ENCODE data around the gene EPHA6.

EPHA6 gene

GRCh38 chr3:97656638-97657037, 842.2 kb downstream of the EPHA6 start:
- DNase-seq: peak; percentile 75

DNA sequence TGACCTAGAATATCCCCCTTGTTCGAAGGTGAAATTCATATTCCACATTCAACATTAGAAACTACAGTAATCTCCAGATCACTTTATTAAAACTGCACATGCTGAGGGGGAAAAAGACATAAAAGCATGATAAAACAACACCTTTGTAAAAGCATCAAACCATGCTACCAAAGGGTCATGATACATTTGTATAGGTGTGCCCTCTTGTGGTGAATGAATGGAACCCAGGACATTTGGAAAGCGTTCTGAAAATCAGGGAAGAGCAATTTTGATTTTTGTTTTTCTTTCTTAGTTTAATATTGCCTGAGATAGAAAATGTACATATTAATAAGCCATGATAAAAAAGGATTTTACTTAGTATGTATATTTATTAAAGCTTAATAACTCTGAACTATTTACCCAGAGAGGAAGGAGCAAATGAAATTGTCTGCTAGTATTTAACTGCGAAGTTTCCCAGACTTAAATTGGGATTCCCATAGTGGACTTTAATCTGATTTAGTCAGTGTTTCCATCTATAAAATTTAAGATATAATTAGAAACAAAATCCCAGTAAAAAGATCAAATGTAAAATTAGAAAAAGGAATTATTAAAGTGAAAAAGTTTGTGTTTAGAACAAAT, 844.4 kb downstream of the EPHA6 start:
- peak; percentile 65 for DNase-seq

GRCh38 chr3:97662264-97662663, 847.9 kb downstream of the EPHA6 start:
- no peak for DNase-seq

GRCh38 chr3:97662762-97663161, 848.4 kb downstream of the EPHA6 start:
- DNase-seq: no peak

DNA sequence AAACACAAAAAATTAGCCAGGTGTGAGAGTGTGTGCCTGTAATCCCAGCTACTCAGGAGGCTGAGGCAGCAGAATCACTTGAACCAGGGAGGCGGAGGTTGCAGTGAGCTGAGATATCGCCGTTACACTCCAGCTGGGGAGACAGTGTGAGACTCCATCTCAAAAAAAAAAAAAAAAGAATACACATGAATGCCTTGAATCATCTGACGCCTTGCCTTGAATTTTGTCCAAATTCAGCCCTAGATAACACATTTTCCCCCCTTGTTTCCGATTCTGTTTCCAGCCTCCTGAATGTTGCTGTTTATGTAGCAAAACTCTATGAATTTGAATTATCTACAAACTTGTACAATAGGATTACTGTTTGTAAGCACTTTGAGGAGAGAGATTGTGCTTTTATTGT, 851.5 kb downstream of the EPHA6 start:
- DNase-seq: no peak

DNA sequence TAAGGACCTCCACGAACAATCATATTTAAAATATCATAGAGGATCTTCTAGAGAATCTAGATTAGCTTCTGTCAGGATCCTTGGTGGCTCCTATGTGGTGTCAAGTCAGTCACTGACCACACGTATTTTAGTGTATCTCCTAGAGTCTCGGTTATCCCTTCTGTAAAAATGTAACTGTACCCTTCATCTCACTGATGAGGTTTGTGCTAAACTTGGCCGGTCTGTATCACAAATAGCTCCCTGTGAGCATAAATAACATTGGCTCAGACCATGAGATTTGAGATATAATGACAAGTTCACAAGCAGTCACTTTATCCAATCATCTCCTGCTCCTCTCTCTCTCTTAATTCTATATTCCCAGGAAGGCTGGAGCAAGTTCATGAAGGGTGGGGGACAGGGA, 856.6 kb downstream of the EPHA6 start:
- DNase-seq: no peak

DNA sequence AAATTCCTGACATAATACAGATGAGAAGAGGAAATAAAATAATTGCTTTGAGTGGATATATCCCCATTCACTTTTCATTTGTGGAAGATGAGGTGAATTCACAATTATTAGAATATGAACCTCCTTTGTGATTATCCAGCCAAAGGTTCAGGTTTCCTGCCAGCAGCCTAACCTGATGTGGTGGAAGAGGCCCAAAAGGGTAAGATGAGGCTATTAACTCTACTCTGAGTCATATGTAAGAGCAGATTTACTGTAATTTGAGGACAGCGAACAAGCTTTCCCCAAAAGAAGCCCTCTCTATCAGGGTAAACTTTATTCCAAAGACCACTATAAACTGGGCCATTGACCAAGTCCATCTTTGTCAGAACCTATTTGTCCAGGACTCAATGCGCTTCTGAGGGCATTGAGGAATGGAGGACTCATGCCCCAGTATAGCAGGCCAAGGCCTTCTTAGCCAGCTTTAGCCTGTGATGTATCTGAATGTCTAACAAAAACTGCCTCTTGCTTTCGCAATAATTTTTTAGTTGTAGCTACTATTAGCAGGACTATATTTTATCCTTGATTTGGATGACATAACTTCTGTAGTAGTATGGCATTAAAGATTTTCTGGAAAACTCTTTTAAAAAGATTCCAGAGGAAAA, 859.1 kb downstream of the EPHA6 start:
- DNase-seq: no peak

DNA sequence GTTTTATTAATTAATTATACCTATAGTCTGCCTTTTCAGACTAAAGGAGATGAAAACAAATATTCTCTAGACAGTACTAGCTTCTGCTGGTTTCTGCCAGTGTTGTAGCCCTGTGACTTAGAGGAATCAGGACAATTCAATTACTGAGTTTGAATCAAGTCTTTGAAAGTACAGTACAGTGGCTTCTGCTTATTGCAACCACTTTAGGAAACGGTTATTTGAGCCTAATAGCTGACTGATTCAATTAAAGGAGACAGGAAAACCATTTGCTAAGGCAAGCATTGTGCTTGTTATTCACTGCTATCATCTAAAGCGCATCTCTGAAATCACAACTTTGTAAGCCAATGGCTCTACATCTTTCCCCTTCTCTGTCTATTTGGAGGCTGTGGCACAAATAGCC, 860.1 kb downstream of the EPHA6 start:
- DNase-seq: no peak

GRCh38 chr3:97680210-97680609, 865.8 kb downstream of the EPHA6 start:
- no peak for DNase-seq

DNA sequence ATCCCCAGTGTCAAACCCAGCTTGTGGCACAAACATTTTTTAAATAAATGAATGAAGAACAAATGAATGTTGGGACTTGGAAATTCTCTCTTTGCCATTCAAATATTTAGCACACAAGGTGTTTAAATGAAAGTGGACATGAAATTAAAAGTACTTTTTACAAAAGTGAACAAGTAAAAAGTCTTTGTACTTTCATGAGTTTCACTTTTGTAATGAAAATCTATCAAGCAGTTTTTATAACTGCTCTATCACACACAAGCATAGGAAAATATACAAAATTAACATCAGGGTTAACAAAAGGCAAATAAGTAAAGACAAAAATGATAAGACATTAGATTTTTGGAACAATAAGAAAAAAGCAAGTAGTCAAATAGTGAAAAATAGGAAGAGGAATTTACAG, 866.3 kb downstream of the EPHA6 start:
- no peak for DNase-seq

- DNase-seq: no peak
These were observed 870.1 kb downstream of the EPHA6 start for GRCh38 chr3:97684490-97684889.

- DNase-seq: no peak
These were observed 871.9 kb downstream of the EPHA6 start for GRCh38 chr3:97686258-97686657.

GRCh38 chr3:97687734-97688133, 873.3 kb downstream of the EPHA6 start:
- DNase-seq: no peak

DNA sequence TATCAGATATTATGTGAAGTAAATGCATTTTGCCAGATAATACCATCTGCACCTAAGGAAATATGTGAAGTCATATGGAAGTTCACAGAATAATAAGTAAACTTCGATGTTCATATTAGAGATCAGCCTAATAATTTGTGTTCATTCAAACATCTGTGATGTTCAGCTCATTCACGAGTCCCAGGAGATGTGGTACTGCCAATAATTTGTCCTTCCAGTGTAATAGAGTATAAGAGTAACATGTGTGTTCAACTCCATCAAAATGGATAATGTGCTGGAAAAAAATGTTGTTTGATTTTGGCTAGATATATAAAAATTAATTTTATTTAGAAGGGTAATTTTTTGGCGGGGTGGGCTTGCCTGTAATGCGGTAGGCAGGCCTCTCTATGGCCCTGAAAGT, 874.7 kb downstream of the EPHA6 start:
- no peak for DNase-seq

GRCh38 chr3:97689962-97690361, 875.6 kb downstream of the EPHA6 start:
- DNase-seq: no peak

GRCh38 chr3:97691354-97691753, 877.0 kb downstream of the EPHA6 start:
- no peak for DNase-seq

DNA sequence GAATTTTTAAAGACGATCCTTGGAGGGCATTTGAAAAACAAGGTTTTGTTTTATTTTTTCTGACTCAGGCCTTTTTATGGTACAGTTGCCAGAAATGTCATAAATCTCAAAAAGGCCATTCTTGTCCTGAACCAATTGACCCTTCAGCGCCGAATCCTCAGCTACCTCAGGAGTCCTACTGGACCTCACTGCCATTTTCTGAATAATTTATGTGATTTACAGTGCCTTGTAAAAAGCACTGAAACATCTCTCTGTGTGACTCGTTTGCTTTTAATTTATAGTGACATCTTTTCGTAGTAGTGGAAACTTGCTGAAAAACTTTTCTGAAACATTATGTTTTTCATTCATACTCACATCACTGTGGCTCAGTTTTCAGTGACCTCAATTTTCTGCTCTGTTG, 878.0 kb downstream of the EPHA6 start:
- no peak for DNase-seq

DNA sequence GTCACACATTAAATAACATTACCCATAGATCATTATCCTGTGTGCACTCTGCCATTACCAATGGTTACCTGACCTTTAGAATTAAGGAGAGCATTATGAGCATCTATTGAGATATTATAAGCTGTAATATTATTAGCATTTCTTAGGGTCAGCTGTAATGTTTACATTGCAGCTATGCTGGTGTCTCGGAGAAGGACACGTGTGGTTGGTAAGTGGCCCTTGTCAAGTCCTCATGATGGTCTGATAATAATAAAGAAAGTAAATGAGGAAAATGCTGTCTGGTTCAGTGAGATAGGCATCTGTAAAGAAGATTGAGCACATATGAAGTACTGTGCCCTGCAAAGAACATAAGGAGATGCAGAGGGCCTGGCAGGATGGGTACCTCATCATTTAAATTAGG, 878.4 kb downstream of the EPHA6 start:
- no peak for DNase-seq

DNA sequence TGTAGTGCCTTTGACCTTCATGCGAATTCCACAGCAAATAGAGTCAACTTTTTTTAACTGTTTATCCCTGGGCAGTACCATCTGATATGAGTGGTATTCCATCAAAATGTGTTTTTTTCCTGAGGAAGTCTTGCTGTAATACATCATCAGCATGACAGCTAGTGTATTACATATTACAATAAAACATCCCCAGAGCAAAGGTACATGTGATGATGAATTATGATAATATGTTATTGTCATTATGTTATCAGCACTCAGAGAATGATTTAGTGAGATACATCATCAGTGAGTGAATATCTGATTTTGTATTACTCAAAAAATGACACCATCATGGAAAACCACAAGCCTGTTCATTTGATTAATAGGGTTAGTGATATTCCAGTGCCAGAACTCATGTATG, 880.5 kb downstream of the EPHA6 start:
- no peak for DNase-seq

DNA sequence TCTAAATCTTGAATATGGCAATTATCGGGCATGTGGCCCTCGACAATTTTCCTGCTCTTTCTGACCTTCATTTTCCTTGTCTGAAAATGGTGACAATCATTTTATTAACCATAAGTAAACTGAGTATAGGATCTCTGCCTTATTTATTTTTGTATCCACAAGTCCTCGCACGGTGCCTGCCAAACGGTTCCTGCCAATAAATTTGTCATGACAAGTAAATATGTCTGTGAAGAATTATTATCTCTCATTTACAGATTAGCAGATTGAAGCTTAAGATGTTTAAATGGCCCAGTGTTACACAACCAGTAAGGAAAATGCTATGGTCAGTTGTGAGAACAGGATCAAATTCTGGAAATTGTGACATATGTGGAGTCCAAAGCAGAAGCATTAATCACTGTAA, 884.3 kb downstream of the EPHA6 start:
- no peak for DNase-seq

GRCh38 chr3:97699889-97700288, 885.5 kb downstream of the EPHA6 start:
- no peak for DNase-seq

GRCh38 chr3:97705764-97706163, 891.4 kb downstream of the EPHA6 start:
- no peak for DNase-seq

- no peak for DNase-seq
These were observed 891.8 kb downstream of the EPHA6 start for GRCh38 chr3:97706226-97706625.

DNA sequence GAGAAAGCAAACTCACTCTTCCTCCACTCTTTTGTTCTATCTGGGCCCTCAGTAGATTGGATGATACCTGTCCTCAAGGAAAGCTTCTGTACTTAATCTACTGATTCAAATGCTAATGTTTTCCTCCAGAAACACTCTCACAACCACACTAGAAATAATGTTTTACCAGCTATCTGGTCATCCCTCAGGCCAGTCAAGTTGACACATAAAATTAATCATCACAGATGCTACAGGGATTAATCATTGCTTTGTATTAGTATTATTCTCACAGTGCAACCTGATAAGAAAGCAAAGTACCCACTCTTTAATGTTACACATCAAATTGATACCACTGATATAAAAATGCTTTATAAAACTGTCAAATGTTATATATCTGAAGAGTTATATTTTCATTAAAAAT, 897.3 kb downstream of the EPHA6 start:
- DNase-seq: no peak

GRCh38 chr3:97712919-97713318, 898.5 kb downstream of the EPHA6 start:
- DNase-seq: no peak

Measured in NCI-H1436 treated with DMSO at 0.1 percent for 48 hours (cell line).